Measurements from ENCODE around the gene MAP2K5. TPM values are rescaled to one million over a fixed set of nuclear protein-coding genes. Genes with fewer than 3 reads are reported as not detected.

MAP2K5 gene
- total RNA-seq, 1 experiment from 2014 or later = 13.6 TPM

GRCh38 chr15:67823314-67824196, 281.1 kb downstream of the MAP2K5 start:
- H3K4me1 Mint-ChIP-seq = peaks cover 58% of the 10 kb centered on the region
- no peaks in the 10 kb centered on the region for H3K9me3 Mint-ChIP-seq
- H3K36me3 Mint-ChIP-seq = no peaks in the 10 kb centered on the region; the same call in 1 of the 2 replicates
- H3K27me3 Mint-ChIP-seq (ENCODE audit: low read depth) = peaks cover 94% of the 10 kb centered on the region
- no peak for ATAC-seq
- CTCF ChIA-PET = interaction anchor here (1.2 to 5.0 kb wide), 3 partner anchors 9 to 142 kb away, joined by 3 to 31 read pairs (median 3); no protein-coding TSS in a partner anchor
- POLR2A ChIA-PET = no interaction called here
- DNase-seq (ENCODE audit: low spot score) = no peak
- no peak overlapping the region for H3K27ac Mint-ChIP-seq
- peak overlapping the region; percentile 76 for H3K4me3 Mint-ChIP-seq
- no peak for TF ChIP-seq GABPB1 (CRISPR knock-in tag; IDR thresholded peaks at IDR 0.05)
- TF ChIP-seq, protein P1, sequence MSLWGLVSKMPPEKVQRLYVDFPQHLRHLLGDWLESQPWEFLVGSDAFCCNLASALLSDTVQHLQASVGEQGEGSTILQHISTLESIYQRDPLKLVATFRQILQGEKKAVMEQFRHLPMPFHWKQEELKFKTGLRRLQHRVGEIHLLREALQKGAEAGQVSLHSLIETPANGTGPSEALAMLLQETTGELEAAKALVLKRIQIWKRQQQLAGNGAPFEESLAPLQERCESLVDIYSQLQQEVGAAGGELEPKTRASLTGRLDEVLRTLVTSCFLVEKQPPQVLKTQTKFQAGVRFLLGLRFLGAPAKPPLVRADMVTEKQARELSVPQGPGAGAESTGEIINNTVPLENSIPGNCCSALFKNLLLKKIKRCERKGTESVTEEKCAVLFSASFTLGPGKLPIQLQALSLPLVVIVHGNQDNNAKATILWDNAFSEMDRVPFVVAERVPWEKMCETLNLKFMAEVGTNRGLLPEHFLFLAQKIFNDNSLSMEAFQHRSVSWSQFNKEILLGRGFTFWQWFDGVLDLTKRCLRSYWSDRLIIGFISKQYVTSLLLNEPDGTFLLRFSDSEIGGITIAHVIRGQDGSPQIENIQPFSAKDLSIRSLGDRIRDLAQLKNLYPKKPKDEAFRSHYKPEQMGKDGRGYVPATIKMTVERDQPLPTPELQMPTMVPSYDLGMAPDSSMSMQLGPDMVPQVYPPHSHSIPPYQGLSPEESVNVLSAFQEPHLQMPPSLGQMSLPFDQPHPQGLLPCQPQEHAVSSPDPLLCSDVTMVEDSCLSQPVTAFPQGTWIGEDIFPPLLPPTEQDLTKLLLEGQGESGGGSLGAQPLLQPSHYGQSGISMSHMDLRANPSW (CRISPR knock-in tag; conservative IDR thresholded peaks at IDR 0.05; ENCODE audit: low read depth) = no peak
- TF ChIP-seq NR3C1 (CRISPR knock-in tag; conservative IDR thresholded peaks at IDR 0.05; ENCODE audit: low read depth) = no peak
- TF ChIP-seq ELF4 (CRISPR knock-in tag; IDR thresholded peaks at IDR 0.05; ENCODE audit: low read depth) = no peak
- TF ChIP-seq AFF4 (CRISPR knock-in tag; IDR thresholded peaks at IDR 0.05; ENCODE audit: borderline replicate concordance) = no peak
- no peak for TF ChIP-seq GTF2I (CRISPR knock-in tag; conservative IDR thresholded peaks at IDR 0.05)
- no peak for TF ChIP-seq EMX1 (CRISPR knock-in tag; IDR thresholded peaks at IDR 0.05)
- no peak for TF ChIP-seq TEAD1 (CRISPR knock-in tag; IDR thresholded peaks at IDR 0.05)
- no peak for TF ChIP-seq ATF2 (CRISPR knock-in tag; IDR thresholded peaks at IDR 0.05; ENCODE audit: borderline replicate concordance, low read depth)
- no peak for TF ChIP-seq PRRX2 (CRISPR knock-in tag; IDR thresholded peaks at IDR 0.05)
- no peak for TF ChIP-seq USF1 (CRISPR knock-in tag; IDR thresholded peaks at IDR 0.05)
- TF ChIP-seq SMAD3 (CRISPR knock-in tag; IDR thresholded peaks at IDR 0.05; ENCODE audit: borderline replicate concordance) = no peak
- no peak for TF ChIP-seq ZNF219 (CRISPR knock-in tag; IDR thresholded peaks at IDR 0.05; ENCODE audit: borderline replicate concordance)
- TF ChIP-seq TP53 (CRISPR knock-in tag; IDR thresholded peaks at IDR 0.05) = no peak
- TF ChIP-seq OVOL2 (CRISPR knock-in tag; IDR thresholded peaks at IDR 0.05; ENCODE audit: borderline replicate concordance) = no peak
- no peak for TF ChIP-seq TCF7 (CRISPR knock-in tag; IDR thresholded peaks at IDR 0.05; ENCODE audit: low read depth)
- TF ChIP-seq, protein P2, sequence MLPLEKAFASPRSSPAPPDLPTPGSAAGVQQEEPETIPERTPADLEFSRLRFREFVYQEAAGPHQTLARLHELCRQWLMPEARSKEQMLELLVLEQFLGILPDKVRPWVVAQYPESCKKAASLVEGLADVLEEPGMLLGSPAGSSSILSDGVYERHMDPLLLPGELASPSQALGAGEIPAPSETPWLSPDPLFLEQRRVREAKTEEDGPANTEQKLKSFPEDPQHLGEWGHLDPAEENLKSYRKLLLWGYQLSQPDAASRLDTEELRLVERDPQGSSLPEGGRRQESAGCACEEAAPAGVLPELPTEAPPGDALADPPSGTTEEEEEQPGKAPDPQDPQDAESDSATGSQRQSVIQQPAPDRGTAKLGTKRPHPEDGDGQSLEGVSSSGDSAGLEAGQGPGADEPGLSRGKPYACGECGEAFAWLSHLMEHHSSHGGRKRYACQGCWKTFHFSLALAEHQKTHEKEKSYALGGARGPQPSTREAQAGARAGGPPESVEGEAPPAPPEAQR (CRISPR knock-in tag; IDR thresholded peaks at IDR 0.05) = no peak
- no peak for TF ChIP-seq RORB (CRISPR knock-in tag; IDR thresholded peaks at IDR 0.05)

All from WTC11 (cell line).